Measurements from ENCODE around the gene TEX29. TPM values are rescaled to one million over a fixed set of nuclear protein-coding genes. Genes with fewer than 3 reads are reported as not detected.
A peak's percentile ranks its signal among the peaks of the same experiment; 100 is the strongest.

Gene TEX29
- polyA plus RNA-seq (2013, experiment 1 of 2; ENCODE audit: insufficient read length), result 1.7 TPM
- 1.4 TPM for polyA plus RNA-seq (2013, experiment 2 of 2; ENCODE audit: insufficient read length)

DNA sequence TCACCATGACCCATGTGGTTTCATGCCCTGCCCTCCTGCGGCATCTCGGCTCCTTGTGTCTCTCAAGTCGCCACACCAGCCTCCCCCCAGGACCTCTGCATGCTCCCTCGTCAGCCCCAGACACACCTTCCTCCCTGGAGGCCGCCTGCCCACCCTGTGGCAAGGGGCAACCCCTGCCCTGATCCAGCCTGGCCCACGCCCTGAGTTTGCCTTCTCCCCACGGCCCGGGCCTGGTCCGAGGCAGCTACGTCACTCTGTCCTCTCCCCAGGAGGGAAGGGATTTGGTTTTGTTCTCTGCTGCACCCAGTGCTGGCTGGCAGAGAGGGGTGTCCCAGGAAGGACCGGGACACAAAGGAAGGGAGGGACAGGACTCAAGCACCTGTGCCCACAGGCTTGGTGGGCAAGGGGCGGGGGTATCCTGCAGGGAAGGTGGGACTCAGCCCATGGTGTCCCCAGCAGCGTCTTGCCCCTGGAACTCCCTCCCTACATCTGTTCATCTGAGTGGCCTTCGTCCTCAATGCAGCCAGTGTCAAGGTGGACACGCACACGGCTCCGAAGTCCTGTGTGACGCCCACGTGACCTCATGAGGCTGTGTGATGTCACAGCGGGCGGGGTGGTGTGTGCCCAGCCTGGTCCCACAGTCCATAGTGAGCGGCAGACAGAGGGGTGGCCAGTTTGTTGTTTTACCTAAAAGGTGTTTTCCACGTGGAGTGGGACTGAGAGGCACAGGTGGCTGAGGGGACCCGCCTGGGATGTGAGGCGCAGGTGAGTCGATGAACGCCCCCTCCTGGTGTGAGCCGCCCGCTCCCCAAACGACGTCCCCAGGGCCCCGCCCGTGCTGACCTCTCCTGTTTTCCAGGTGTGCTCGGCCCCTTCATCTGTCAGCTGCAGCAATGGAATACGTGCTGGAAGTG is at the start of gene TEX29:
Gene TEX29, plus strand, starts transcription at position 645 of the 914 bp plus-strand sequence. Its CDS starts 249 bp downstream, at position 894.
- DNase-seq, result no peak

- DNase-seq, result peak; percentile 42
These were observed 49.4 kb upstream of the TEX29 start for GRCh38 chr13:111270765-111271698.

DNA sequence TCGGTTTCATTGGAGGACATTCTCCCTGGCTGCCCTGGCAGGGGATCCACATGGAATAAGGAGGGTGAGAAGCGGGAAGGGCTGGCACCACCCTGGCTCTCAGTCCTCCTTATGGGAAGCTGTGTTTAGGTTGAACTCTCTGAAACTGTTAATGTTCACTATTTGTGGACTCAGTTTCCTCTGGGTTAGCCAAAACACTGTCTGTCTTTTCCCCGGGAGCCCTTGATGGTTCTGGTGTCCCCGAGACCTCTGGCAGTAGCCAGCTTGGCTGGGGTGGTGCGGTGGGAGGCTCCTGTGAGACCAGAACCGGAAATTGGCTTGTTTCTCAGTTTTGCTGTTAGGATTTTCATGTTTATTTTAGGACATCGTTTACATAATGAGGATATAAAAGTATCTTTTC is 48.3 kb upstream of the TEX29 start:
- DNase-seq, result no peak

GRCh38 chr13:111275382-111275781 is 45.1 kb upstream of the TEX29 start:
- no peak for DNase-seq

DNA sequence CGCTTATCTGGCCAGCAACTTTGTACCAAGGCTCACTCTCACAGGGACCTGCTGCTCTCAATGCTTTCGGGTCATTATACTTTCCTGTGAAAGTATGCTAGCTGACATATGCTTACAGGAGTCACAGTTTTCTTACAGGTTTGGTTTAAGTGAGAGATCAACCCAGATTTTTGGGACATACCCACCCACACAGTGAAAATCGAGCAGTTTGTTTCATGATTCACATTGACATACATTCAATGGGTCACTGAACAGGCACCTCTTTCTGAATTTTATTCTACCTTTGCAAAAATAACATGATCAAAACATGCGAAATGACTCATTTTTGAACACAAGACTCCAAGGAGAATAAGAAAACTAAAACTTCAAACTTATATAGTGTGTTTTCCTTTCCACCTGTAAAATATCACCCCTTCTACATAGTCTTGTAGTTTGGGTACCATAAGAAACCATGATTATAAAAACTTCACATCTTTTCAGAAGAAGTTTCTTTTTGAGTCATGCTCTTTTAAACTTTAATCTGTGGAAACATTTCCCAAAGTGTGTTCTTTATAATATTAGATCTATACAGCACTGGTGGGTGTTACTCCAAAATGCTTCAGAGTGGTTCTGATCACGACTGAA is 44.3 kb upstream of the TEX29 start:
- DNase-seq, result no peak

DNA sequence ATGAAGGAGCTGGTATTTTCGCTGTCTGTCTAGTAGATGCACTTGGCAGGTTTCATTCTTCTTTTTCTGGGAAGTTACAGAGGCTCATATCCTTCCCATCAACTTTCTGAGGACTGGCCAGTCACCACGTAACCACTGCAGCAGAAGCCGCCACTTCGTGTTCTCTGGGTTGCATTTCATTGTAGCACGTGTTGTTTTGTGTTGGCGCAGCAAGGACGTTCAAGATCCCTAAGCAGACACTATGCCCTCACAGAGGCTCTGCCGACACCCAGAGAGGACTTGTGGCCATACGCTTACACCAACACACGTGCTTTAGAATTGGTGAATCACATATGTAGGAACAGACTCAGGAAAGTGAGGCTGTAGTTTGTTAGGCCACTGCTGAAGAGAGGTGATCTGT is 42.2 kb upstream of the TEX29 start:
- no peak for DNase-seq

GRCh38 chr13:111278743-111279652 is 41.4 kb upstream of the TEX29 start:
- DNase-seq, result no peak

GRCh38 chr13:111280226-111280625 is 40.2 kb upstream of the TEX29 start:
- no peak for DNase-seq

DNA sequence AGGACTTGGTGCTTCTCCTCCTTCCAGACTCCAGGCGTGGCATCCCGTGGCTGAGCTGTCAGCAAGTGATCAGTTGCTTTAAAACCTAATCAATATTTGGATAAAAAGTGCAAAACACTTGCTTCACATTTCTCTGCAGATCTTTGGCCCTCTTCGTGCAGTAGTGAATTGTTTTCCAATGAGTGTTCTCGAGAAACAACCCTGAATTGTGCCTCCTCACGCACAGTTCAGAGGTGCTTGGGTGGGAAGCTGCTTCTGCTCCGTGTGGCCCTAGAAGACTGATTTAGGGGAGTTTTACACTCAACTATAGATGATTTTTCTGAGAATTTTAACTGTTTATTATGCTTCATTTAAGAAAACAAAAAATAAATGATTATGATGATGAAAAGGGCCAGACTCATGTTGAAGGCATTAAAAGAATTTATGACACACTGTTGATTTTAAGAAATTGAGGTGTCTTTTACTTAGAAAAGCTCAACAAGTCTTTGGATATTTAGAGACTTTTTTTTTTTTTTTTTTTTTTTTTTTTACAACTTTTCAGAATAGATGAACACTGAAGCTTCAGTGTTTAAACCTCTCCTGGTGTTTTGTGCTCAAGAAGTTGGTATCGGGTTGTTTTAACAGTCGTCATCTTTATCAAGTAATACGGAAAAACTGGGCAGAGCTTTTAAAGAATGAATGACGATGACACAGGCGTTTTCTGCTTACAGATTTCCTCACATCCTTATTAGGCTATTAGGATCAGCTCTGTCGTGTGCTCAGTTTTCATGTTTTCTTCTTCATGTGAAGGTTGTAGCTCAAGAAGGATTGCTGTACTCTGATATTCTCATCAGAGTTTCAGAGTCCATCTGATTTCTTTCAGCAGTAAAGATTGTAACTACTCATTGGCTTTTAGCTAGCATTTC is 39.5 kb upstream of the TEX29 start:
- peak; percentile 31 for DNase-seq

GRCh38 chr13:111281751-111282311 is 38.6 kb upstream of the TEX29 start:
- peak; percentile 51 for DNase-seq

- no peak for DNase-seq
These were observed 38.0 kb upstream of the TEX29 start for GRCh38 chr13:111282425-111282824.

DNA sequence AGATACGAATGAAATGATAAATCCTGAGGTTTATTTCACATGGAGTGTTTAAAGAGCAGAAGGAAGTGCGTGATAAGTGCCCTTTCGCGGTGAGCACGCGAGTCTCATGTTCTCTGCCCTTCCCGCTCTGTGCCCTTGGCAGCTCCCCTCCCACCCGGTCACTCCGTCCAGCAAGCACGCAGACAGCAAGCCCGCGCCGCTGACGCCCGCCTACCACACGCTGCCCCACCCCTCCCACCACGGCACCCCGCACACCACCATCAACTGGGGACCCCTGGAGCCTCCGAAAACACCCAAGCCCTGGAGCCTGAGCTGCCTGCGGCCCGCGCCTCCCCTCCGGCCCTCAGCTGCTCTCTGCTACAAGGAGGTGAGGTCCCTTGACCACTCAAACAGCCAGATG is 37.4 kb upstream of the TEX29 start:
- DNase-seq, result no peak

GRCh38 chr13:111283457-111283856 is 37.0 kb upstream of the TEX29 start:
- DNase-seq, result no peak

DNA sequence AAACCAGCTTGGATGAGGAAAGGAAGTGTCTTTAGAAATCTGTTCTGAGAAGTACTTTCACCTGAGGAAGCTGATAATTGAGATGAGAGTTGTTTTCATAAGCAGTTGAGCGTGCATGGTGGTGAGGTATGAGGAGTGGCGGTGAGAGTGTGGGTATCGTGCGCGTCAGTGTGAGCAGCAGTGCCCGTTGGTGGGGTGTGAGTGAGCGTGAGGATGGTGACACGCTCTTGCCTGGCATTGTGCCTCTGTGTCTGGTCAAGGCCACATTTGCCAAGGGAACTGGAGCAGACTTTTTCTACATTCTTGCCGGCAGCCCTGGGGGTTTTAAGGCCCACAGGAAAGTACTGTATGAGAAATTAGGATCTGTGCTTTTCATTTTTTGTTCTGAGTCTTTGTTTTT is 36.5 kb upstream of the TEX29 start:
- DNase-seq, result no peak

GRCh38 chr13:111284565-111284964 is 35.9 kb upstream of the TEX29 start:
- DNase-seq, result no peak

DNA sequence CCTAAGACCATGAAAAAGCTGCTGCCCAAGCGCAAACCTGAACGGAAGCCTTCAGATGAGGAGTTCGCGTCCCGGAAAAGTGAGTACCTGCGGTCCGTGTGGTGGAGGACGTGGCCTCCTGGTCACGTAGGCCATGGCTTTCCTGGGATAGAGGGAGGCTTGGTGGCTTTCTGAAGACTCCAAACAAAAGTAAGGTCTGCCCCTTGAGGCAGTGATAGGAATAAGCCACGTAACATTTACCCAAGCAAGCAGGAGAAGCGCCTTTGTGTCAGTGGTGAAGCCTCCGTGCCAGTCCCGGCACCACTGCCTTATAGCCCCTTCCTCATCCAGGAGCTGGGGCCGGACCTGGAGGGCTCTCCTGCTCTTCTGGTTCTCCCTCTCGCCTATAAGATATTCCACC is 34.3 kb upstream of the TEX29 start:
- DNase-seq, result no peak

- DNase-seq, result no peak
These were observed 33.7 kb upstream of the TEX29 start for GRCh38 chr13:111286749-111287148.

DNA sequence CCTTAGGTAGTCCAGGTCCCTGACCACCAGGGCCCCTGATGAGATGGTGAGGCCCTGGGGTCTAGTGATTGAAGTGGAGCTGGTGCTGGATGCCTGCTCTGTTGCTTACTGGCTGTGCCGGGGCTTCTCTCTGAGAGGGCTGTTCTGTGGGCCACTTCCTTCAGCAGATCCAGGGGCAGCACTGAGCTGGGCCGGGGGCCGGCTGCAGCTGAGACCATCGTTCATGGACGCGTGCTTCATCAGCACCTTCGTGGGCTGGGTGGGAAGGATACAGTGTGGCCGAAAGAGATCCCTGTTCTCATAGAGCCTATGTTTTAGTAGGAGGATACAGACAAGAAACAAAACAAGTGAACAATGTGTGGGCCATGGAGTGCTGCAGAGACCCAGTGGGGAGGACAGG is 33.2 kb upstream of the TEX29 start:
- DNase-seq, result no peak

DNA sequence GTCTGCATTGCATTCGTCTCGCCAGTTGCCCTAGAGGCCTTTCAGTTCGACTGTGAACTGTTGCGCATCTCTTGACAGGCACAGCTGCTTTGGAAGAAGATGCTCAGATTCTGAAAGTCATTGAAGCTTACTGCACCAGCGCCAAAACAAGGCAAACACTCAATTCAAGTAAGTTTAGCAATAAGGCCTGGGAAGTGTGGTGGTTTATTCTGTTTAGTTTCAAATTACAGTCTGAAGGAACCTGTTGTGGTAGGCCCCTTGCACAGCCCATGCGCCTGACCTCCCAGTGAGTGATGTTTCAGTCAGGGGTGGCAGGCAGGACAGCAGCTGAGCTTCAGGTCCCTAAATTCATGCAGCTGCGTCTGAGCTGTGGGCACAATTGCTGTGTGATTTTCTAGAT is 32.2 kb upstream of the TEX29 start:
- DNase-seq, result no peak

GRCh38 chr13:111289251-111289650 is 31.2 kb upstream of the TEX29 start:
- no peak for DNase-seq
